GOT3 (cell line): ENCODE measurements around the gene TBX18.
A peak's percentile ranks its signal among the peaks of the same experiment; 100 is the strongest.

Source experiments
- DNase-seq: peaks from one replicate; lab custom pipeline; 2025; ENCODE audit warnings: mixed read lengths; lab: John Stamatoyannopoulos, UW

The TBX18 gene

DNA sequence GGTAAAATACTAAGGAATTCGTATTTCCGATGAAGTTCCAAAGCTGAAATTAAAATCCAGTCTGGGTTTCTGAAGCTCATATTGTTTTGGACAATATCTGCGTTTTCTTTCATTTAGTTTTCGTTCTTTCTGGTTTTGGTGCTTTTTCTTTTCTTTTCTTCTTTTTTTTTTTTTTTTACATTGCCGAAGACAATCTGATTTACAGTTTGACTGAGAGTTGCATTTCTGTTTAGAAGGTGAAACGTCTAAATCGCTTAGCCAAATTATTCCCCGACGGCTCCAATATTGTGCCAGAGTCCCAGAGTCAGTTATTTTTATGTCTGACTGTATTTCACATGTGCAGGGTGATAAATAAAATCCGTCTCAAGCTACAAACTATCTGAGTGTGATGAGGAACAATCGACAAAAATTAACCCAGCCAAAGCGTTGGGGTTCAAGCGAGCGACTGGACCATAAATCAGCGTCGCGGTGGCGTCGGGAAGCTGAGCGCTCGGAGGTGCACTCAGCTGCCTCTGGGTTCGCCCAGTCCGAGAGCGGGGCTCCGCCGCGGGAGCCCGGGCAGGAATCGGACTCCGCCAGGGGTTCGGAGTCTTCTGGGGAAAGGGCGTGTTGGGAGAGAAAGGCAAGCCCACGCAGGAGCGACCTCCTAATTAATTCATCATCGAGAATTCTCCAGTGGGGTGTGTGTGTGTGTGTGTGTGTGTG is 8.2 kb upstream of the TBX18 start:
- no peak for DNase-seq

DNA sequence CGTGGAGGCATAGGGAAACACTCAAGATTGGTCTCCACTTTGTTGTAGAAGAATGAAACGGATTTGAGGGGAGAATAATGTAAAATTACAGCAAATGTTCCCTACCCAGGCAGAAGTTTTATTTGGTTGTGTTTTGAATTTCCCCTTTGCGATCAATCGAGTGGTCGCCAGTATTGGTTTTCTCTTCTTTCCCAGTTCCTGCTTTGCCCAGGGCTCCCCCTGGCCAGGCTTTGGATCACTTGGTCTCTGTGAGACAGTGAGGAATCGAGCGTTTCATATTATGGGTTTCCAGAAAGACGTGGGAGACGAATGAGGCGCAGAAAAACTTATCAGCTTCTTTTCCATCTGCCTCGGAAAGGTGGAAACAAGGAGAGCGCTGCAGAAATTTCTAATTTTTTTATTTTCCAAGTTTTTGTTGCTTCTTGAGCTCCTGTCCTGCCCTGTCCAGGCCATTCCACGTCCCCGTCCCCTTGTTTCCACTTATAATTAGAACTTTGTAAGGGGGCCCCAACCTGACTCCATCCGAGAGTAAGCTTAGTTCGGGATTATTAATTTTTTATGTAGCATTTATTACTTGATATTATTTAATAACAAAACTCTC is 7.5 kb upstream of the TBX18 start:
- DNase-seq: no peak

DNA sequence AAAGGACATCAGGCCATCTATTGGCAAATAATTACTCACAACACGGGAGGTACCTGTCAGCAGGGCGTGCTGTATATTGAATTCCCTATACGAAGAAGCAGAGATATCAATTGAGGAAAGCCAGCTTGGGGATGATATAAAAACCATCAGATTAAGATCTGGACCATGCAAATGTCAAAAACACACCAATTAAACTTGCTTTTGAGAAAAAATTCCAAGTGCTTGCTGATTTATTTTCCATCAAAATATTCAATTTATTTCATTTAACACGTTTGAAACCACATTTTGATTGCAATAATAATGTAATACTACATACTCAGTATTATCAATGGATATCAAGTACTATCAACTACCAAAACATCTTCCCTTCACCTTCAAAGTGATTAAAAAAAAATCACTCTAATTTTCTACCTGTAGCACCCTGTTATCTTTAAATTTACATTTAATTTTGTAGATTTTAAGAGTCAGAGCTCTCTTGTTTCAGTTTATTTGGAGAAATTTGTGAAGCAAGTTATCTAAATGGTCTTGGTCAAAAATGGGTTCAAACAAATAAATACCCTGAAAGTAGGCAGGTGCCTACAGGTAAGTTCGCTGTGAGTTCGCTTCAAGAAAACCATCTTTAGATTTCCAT is 6.8 kb upstream of the TBX18 start:
- no peak for DNase-seq

DNA sequence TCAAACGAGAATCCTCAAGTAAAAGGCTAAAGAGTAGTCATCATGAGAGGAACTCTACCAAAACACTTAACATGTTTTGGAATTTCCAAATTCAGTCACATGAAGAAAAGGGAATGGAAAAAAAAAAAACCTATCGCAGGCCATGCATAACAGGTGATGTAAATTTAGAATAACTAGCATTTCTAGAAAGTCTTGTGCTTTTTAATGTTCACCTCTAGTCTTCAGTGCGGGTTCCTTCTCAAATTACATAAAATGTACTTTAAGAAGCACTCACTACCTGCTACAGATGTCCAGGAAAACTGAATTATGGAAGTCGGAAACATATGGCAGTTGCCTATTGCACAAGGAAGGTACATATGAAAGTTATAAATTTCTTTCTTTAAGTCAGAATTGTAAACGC is 6.1 kb upstream of the TBX18 start:
- no peak for DNase-seq

DNA sequence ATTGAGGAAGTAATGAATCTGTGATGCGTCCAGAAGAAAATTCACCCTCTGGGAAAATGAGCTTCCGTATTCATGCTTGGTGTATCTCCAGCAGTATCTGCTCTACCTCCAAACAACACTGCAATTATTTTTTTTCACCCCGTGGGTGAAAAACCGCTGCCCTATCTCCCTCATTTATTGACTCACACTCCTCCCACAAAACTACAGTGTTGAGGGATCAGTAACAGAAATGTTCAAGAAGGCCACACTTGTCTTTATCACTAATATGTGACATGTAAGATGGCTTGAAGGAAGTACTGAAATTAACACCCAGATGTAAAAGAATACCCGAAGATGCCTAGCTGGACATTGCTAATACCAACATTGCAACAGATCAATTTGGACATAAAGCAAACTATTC is 4.9 kb upstream of the TBX18 start:
- DNase-seq: no peak

DNA sequence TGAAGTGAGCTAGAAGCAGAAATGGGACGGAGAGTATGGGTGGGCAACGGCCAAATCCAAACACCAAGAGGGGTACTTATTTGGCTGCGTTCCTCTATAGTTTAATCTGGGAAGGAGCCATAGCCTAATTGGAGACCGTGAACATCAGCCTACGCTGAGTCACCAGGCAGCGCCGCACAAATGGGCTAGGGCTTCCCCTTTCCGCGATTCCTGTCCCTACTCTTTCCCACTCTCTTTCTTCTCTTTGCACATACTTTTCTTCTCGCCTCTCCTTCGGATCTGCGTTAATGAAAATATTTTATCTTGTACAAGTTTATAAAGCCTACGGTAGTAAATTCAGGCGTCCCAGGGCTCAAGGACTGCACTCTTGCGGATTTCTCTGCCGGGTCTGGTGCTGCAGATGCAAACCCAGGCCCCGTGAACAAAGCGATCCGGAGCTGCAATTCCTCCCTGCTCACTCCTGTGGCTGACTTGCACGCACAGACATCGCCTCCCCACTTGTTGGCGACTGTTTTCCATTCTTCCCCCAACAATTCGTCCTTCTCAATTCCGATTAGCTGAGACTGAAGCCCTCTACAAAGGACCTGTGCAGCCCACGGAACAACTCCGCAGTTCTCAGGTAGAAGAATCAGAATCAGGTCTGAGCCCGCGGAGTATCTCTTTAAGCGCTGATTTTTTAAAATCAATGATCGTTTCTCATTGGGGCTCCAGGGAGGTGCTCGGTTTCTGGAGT is 4.2 kb upstream of the TBX18 start:
- DNase-seq: no peak

DNA sequence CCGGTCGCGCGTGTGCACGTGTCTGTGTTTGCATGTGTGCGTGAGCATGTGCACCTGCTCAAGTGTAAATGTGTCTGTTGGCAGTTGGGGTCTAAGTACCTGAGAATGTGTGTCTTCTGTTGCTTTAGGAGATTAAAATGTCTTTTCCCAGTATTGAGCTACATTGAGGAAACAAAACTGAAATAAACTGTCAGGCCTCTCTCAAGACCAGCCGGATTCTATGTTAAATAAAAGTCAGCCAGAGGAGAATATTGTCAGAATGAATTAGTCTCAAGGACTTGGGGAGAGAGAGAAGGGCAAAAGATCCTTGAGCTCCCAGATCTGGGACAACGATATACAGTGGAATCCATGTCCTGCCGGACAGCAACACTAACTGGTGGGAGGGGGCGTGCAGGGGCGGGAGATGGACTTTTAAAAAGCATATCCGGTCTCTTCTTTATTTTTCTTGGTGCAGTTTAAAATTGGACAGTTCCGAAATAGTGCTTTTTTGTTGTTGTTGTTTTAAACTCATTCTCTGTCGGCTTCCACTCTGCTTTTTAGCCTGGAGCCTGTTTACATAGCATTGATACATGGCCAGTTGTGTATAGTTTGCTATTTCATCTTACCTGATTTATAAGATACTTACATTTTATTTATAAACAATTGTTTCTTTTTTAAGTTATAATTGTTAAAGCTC is 3.3 kb upstream of the TBX18 start:
- no peak for DNase-seq

DNA sequence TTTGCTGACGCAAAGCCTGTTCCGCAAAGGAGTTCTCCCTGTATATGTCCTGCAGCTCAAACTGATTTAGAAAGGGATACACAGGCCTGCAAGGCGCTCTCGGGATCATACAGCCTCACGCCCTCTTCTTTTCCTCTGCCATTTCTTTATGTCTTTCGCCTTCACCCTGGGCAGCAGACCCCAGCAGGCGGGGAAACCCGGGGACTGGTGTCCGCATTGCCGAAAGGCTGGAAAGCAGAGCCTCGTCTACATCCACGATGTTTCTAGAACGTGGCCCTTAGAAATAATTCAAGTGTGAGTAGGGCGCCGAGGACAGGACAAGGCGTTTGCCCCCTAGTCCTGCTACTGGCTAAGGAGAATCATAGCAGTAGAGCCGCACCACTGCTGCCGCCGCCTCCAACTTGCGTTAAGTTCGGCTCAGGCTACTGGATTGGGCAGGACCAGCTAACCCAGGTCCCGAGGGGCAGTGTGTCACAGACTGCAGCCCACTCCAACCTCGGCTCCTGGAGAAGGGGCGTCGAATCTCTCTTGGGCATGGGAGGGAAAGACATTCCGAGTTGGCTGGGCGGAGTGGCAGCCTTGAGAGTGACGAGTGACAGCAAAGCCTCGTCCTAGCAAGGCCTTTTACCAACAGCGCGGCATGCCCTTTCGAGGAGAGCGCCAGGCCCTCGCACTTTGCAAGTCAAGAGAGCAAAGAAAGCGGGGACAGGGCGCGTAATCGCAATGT is 2.6 kb upstream of the TBX18 start:
- no peak for DNase-seq

DNA sequence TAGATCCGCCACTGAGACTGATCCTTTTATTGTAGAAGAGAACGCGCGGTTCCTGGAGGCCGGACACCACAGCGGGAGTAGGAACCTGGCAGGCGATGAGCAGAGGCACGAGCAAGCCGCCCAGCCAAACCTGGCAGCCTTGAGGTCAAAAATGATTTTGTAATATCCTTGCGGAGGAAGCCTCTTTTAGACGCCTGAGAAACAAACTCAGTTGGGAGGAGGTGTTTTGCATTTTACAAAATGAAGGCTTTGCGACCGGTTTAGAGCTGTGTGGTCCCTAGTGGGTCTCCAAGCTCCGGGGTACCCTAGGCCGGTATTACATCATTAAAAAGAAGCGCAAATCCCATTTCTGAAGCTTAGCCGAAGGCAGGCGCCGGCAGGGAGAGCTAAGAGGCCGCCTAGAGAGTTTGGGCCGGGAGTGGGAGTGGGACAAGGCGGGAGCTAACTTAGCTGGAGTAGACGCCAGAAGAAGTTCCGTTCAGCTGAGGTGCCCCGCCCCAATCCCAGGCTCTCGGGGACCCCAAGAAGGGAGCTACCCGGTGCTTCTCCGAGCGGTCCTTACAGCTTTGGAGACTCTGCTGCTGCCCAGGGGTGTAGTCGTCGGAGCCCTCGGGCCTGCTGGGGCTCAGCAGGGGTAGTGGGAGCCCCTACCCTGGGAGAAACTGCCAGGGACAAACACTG is 1.9 kb upstream of the TBX18 start:
- no peak for DNase-seq

DNA sequence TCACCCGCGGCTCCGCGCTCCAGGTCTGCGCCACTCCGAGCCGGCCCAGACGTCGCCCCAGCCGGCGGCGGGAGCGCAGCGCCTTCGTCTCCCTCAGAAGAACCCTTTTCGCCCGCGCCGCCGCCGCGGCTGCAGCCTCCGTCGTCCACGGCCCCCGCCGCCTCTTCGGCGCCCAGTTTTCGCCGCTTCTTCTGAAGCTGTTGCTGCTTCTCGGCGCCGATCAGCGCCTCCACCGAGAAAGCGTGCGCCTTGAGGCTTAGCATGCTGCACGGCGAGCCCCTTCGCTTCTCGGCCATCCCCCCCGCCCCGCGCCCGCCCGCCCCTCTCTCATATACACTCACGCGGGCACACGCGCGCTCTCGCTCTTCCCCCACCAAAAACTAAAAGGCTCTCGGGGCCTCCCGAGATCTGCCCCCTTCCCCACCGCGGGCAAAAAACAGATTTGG is 489 bp downstream of the TBX18 start:
- no peak for DNase-seq

DNA sequence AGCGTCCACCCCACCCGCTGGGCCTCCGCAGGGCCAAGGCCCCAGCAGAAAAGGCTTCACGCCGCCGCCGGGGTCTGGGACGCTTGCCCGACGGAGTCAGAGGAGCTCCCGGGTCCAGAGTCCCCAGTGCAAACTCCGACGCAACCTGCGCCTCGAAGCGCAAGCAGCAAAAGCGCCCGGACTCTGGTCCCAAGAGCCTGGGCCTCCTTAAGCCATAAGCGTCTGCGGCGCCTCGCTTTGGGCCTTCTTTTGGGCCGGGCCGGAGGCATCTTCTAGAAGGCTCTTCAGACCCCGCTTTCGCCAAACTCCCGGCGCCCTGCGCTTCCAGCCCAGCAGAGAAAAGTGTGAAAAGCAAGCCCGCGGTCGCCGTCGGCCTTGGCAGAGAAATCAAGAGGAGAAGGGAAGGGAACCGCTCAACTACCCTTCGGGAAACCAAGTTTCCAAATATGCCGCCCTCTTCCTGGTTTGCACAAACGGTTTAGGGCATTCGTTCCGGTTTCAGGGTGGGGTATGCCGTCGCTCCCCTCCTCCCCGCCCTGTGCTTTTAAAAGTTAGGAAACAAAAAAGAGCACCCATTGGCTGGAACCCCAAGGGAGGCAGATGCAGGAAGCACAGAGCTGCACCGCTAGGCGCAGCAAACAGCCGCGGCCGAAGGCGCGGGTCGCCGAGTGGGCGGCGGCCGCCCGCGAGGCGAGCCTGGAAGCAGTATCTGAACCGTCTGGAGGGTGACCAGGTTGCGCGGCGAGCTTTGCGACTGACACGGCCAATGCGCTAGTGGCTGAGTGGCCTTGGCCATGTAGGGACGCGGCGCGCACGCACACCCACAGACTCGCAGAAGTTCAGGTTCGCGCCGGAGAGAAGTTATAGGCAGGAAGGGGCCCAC is 1.2 kb downstream of the TBX18 start:
- no peak for DNase-seq

DNA sequence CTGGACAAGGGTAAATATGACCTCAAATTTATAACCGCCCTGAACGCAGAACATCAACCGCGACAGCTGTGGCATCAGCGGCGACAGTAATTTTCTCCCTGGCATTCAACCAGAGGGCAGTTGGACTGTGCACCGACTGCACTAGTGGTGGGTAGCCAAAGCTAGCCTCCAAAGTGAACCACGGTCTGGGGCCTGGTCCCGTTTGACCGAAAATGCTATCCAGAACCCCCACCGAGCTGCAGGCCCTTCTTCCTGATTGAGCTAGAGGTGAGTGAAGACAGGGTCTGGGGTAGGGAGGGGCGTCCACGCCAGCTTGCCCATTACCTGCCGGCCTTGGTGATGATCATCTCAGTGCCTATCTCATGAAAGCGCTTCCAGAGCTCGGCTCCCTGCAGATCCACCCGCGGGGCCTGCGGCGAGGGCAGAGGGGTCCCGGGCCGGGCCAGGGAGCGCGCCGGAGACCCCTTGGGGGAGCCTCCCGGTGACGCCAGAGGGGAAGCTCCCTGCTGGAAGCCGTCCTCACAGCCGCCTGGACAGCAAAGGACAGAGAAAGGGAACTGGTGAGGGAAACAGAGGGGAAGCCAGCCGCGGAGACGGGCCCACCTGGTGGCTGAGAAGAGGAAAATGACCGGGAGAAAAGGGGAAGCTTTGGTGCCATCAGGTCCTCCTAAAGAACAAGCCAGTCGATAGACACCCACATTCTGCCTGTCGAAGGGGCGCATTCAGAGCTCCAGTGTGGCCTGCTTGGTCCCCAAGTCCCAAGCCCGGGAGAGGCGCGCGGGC is 2.0 kb downstream of the TBX18 start:
- peak; percentile 7 for DNase-seq

DNA sequence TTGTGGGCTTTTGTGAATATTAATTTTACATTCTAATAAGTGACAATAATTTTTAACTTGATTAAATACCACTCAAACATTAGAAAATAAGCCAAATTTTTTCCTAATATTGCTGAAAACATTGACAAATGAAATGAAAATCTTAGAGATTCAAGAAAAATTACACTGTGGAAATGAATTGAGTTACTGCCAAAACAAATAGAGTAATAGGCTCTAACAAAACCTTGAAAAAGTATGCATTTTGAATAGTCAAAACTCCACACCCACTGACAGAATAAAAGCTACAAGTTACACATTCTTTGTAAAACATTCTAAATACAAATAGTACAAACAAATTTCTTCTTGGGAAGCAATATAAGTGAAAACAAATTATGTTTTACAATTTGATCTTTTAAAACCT is 5.9 kb downstream of the TBX18 start:
- DNase-seq: no peak

DNA sequence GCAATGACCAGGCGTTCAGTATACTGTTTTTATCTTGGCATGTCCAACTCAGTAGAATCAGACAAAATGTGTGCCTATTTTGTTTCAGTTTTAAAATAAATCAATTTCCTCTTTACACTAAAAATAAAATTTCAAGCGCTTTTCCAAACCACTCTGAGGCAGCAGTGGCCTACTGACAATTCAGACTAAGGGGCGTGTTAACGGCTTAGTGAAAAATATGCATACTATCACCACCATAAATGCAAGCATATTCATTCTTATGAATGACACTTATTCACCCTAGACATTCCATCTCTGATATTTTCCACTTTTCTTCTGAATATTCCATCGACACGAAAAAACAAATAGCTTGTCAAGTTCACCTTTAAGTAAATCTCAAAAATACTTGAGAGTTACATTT is 7.5 kb downstream of the TBX18 start:
- no peak for DNase-seq

DNA sequence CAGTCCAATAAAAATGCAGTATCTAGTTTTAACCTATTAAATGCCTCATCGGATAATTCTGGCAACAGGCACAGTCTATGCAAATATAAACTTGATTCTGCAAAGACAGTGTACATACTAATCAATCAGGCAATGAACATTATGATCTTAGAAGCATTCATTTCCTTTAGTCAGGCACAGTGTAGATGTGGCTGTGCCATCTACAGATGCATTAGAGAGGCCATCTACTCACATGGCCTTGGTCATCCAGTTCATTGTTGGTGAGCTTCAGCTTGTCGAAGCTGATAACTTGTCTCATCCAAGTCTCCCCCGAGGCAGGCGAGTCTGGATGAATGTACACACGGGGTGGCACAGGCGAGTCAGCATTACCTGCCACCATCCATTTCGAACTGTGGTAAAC is 7.9 kb downstream of the TBX18 start:
- DNase-seq: no peak

DNA sequence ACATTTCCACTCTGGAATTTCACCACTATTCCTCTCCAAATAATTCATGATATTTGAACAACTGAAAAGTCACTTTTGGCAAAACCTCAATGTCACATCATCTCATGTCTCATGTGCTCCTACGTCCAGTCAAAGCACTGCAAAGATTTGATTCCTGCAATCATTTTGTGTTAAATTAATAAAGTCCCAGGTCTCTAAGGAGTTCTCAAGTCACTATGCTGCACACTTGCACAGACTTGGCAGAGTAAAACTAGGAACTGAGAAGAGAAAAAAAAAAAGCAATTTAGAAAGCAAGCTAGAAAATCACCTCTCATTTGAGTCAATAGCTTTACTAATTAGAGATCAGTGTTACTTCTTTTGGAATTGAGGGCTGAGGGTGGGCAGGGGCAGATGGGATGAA is 11.2 kb downstream of the TBX18 start:
- no peak for DNase-seq

DNA sequence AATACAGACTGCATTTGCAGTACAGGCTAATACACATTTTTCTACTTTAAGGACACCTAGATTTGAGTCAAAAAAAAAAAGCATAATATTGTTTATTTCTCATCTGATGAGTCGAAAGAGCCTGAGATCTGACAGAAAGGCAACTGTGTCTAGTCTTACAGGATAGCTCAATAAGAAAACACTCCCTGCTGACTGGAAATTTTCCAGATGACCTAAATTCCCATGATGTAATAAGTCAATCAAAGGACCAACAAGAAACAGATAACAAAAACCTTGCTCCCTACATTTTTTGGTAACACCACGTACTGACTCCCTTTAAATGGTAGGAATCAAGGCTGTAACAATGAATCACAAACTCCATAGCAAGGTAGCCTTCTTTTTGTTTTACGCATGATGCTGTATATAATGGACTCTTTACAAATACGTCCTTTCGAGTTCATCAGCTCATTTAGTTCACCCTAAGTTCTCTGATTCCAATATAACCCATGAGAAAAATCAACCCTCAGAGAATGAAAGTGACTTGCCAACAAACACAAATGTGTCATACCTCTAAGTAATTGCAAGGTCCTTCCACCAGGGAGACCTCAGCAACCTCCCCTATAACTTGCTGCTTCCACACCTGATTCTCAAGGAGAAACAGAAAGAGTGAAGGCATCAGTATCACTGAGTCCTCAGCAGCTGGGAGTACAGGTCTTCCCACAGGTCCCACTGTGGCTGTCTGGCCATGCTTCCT is 12.1 kb downstream of the TBX18 start:
- DNase-seq: no peak

DNA sequence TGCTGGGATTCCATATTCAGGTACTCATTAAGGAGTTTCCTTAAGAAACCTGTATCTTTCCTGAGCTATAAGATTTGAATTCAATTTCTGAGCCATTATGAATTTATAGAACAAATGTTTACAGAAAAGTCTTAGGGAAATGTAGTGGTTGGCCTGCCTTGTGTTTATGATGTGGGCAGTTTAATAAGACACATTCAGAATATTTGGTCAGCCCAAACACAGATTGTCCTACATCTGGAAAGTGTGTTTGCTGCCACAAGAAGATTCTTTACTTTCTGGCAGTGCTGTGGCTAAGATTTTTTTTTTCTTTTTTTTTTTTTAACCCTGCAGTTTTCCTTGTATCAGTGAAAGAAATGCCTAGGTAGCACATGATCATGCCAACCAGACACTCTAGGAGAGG is 15.2 kb downstream of the TBX18 start:
- no peak for DNase-seq

DNA sequence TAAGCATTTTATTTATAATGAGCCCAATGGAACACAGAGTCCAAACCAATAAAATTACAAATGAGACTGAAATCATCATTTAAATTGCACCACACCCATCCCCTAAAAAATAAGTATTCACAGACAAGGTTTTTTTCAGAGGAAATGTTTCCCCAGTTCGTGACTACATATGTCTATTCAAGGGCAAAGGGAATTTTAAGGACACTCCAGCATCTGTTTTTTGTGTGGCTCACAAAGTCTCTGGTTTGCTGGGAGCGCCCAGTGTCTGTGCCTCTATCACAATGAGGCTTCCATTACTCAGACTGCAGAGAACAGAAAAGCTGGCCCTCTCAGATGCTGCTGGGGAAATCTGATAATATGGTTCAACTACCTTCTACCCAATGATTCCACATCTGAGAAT is 16.0 kb downstream of the TBX18 start:
- no peak for DNase-seq
